GM15510 (cell line): ENCODE results near the gene FAM170B.

Experiments
- POLR2A ChIP-seq: IDR thresholded peaks from 3 replicates; pipeline ENCODE4 v1.6.1; 2011; ENCODE audit warnings: borderline replicate concordance; ENCODE audit not compliant: insufficient read length; ENCODE audit errors: extremely low read depth

The FAM170B gene

GRCh38 chr10:49133706-49134248 is at the start of gene FAM170B:
Gene FAM170B, minus strand, starts transcription at chr10:49134021. Its CDS starts 103 bp downstream, at chr10:49133918.
- TF ChIP-seq POLR2A: no peak

- TF ChIP-seq POLR2A: no peak
Observed at GRCh38 chr10:49182776-49183175, 49.0 kb upstream of the FAM170B start.

- TF ChIP-seq POLR2A: no peak
Observed at GRCh38 chr10:49180444-49180860, 46.6 kb upstream of the FAM170B start.

GRCh38 chr10:49179699-49180443 is 46.0 kb upstream of the FAM170B start:
- no peak for TF ChIP-seq POLR2A

GRCh38 chr10:49178489-49179471 is 45.0 kb upstream of the FAM170B start:
- TF ChIP-seq POLR2A: no peak

GRCh38 chr10:49177391-49178355 is 43.9 kb upstream of the FAM170B start:
- TF ChIP-seq POLR2A: no peak

- no peak for TF ChIP-seq POLR2A
Observed at GRCh38 chr10:49176310-49177268, 42.8 kb upstream of the FAM170B start.

- no peak for TF ChIP-seq POLR2A
Observed at GRCh38 chr10:49175587-49176309, 41.9 kb upstream of the FAM170B start.

GRCh38 chr10:49174926-49175500 is 41.2 kb upstream of the FAM170B start:
- TF ChIP-seq POLR2A: no peak

GRCh38 chr10:49174261-49174925 is 40.6 kb upstream of the FAM170B start:
- TF ChIP-seq POLR2A: no peak

GRCh38 chr10:49173853-49174252 is 40.0 kb upstream of the FAM170B start:
- TF ChIP-seq POLR2A: no peak
